GM19438 (cell line): ENCODE measurements around the gene C6orf120.

ENCODE experiments used
- ATAC-seq: cut with Tn5 transposase; IDR thresholded peaks from one replicate; pipeline ENCODE4 v1.9.1; 2021; ENCODE audit warnings: low read depth; ENCODE audit not compliant: unreplicated experiment

C6orf120 gene

GRCh38 chr6:169723991-169724493 lies 22.1 kb downstream of the C6orf120 start:
- peak; percentile 26 for ATAC-seq

GRCh38 chr6:169724494-169725124 lies 22.7 kb downstream of the C6orf120 start, which contains the start of gene PHF10:
PHF10 (minus strand) TSS chr6:169724500; CDS start chr6:169723931, 569 bp downstream.
- peak; percentile 45 for ATAC-seq

GRCh38 chr6:169725125-169726048 lies 23.5 kb downstream of the C6orf120 start:
- peak; percentile 18 for ATAC-seq

- ATAC-seq, result no peak
Observed at GRCh38 chr6:169726049-169726400, 24.1 kb downstream of the C6orf120 start.

- ATAC-seq, result no peak
Observed at GRCh38 chr6:169726963-169727362, 25.0 kb downstream of the C6orf120 start.

GRCh38 chr6:169729961-169730360 lies 28.0 kb downstream of the C6orf120 start:
- ATAC-seq, result no peak

GRCh38 chr6:169738204-169738975 lies 36.5 kb downstream of the C6orf120 start:
- no peak for ATAC-seq

- no peak for ATAC-seq
Observed at GRCh38 chr6:169738976-169739529, 37.1 kb downstream of the C6orf120 start.

GRCh38 chr6:169741344-169741743 lies 39.4 kb downstream of the C6orf120 start:
- no peak for ATAC-seq

- ATAC-seq, result no peak
Observed at GRCh38 chr6:169745405-169745804, 43.5 kb downstream of the C6orf120 start.

- ATAC-seq, result no peak
Observed at GRCh38 chr6:169746556-169746955, 44.6 kb downstream of the C6orf120 start.

- ATAC-seq, result peak; percentile 96
Observed at GRCh38 chr6:169751242-169752073, 49.5 kb downstream of the C6orf120 start, which contains the start of the genes DYNLT2 and ERMARD. DYNLT2 (minus strand) TSS chr6:169751572; CDS start chr6:169751458, 114 bp downstream. ERMARD (plus strand) TSS chr6:169751622; CDS start chr6:169751658, 36 bp downstream.

GRCh38 chr6:169752074-169752623 lies 50.2 kb downstream of the C6orf120 start:
- ATAC-seq, result no peak
